ENCODE results near the gene INTS11. TPM values are rescaled to one million over a fixed set of nuclear protein-coding genes. Genes with fewer than 3 reads are reported as not detected.

Gene INTS11
- total RNA-seq, 3 donors from 2014 or later, result 68.6 to 125 (median 119) TPM

DNA sequence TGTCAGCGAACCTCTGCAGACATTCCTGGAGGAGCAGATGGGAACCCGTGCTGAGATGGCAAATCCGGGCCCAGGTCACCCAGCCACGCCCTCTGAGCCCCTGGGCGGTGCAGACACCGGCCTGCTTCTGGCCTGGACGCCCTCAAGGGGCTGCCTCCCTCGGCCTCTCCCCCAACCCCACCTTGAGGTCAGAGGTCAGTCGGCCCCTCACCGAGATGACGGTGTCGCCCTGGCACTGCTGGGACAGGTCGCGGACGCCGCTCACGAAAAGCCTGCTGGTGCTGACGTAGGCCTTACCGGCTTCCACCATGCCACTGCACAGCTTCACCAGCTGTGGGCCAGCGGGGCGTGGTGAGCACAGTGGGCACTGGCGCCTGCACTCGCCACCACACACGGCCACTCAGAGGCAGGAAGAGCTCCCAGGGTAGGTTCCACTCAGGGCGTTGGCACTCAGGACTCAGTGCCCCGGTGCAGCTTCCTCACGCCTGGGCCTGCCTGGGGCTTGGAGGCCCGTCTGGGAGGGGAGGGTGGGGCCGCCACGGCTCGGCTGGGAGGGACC is 21.4 kb downstream of the INTS11 start:
- intact Hi-C loops (cut with DNase I; ENCODE audit: low total_unique reads), result no loop called here
- peak overlapping the region; percentile 85 to 86 for H3K27ac ChIP-seq
- TF ChIP-seq, protein P1, sequence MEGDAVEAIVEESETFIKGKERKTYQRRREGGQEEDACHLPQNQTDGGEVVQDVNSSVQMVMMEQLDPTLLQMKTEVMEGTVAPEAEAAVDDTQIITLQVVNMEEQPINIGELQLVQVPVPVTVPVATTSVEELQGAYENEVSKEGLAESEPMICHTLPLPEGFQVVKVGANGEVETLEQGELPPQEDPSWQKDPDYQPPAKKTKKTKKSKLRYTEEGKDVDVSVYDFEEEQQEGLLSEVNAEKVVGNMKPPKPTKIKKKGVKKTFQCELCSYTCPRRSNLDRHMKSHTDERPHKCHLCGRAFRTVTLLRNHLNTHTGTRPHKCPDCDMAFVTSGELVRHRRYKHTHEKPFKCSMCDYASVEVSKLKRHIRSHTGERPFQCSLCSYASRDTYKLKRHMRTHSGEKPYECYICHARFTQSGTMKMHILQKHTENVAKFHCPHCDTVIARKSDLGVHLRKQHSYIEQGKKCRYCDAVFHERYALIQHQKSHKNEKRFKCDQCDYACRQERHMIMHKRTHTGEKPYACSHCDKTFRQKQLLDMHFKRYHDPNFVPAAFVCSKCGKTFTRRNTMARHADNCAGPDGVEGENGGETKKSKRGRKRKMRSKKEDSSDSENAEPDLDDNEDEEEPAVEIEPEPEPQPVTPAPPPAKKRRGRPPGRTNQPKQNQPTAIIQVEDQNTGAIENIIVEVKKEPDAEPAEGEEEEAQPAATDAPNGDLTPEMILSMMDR (IDR thresholded peaks at IDR 0.05), result no peak
- no peak for DNase-seq (ENCODE audit: low spot score in 2 of 2)
- H3K9me3 ChIP-seq, result no peaks in the 10 kb centered on the region
- H3K4me1 ChIP-seq, result peaks cover 22 to 26% of the 10 kb centered on the region in 2 donors
- H3K27me3 ChIP-seq, result no peaks in the 10 kb centered on the region
- no peak overlapping the region for H3K4me3 ChIP-seq
- H3K36me3 ChIP-seq, result no peaks in the 10 kb centered on the region

DNA sequence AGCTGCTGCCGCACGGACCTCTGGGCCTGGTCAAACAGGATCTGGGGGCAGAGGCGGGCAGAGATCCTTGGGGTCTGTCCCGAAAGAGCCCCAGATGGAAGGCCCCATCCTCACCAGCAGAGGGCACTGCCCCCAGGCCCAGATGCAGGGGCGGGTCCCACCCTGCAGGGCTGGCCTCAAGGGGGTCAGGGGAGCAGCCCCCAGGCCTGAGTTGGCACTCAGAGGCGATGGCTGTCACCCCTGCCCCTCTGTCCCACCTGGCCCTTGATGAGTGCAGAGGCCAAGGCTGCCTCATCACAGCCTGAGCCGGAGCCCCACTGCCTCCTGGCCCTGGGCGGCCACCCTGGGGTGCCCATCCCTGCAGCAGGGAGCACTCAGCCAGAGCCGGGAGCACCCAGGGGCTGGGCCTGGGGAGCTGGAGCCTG is 22.4 kb downstream of the INTS11 start:
- DNase-seq (ENCODE audit: low spot score in 2 of 2), result no peak
- Histone ChIP-seq H3K4me1 (peaks cover 22 to 26% of the 10 kb centered on the region in 2 donors), H3K27ac (no peak overlapping the region), H3K4me3 (no peak overlapping the region), H3K9me3 (no peaks in the 10 kb centered on the region), H3K36me3 (no peaks in the 10 kb centered on the region), H3K27me3 (no peaks in the 10 kb centered on the region)
- TF ChIP-seq POLR2AphosphoS5 (IDR thresholded peaks at IDR 0.05) (no peak), POLR2A (IDR thresholded peaks at IDR 0.05) (no peak)
- TF ChIP-seq, protein P1 (IDR thresholded peaks at IDR 0.05), result no peak
- intact Hi-C loops (cut with DNase I; ENCODE audit: low total_unique reads), result no loop called here

DNA sequence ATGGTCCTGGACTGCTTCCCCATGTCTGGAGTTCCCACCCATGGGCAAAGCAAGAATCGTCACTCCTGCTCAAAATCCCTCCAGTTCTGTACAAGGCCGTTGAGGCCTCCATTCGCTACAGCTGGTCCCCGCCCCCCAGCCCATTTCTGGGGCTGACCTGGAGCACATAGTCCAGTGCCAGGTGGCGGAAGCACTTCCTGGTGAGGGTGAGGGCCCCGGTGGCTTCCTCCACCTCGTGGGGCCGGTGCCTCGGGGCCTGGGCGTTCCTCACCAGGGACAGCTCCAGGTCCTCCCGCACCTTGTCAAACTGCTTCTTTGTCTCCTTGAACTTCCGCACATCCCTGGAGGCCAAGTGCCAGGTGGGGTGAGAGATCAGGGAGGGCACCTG is 24.1 kb downstream of the INTS11 start:
- intact Hi-C loops (cut with DNase I; ENCODE audit: low total_unique reads), result no loop called here
- TF ChIP-seq POLR2A (IDR thresholded peaks at IDR 0.05) (no peak), POLR2AphosphoS5 (IDR thresholded peaks at IDR 0.05) (no peak)
- TF ChIP-seq, protein P1 (IDR thresholded peaks at IDR 0.05), result no peak
- Histone ChIP-seq H3K36me3 (no peaks in the 10 kb centered on the region), H3K9me3 (no peaks in the 10 kb centered on the region), H3K4me3 (no peak overlapping the region), H3K4me1 (peaks cover 5 to 11% of the 10 kb centered on the region in 2 donors), H3K27me3 (no peaks in the 10 kb centered on the region), H3K27ac (no peak overlapping the region)
- no peak for DNase-seq (ENCODE audit: low spot score in 2 of 2)

DNA sequence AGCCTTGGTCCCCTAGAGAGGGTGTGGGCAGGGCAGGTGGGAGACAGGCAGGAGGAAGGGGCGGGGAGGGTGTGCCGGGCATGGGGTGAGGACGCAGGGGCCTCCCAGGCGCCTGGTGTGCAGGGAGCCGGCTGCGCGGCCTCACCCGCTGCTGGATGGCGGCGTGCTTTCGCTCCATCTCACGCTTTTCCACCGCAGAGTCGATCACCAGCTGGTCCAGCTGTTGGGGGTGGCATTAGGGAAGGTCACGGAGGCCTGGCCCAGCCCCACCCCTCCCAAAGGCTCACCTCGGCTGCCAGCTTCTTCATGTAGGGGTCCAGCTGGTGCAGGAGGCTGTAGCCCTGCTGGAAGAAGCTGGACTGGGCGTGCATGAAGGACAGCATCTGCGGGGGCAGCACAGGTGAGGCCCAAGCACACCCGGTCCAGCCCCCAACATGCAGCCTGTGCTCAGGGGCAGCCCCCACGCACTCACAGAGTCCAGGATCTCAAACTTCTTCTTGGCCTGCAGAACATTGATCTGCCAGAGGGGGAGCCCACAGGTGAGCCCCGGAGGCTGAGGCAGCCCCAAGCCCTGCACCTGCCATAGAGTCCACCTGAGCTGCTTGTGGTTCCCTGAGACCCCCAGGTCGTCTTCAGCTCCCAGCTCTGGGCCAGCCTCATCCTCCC is 24.6 kb downstream of the INTS11 start:
- peaks cover 0 to 5% of the 10 kb centered on the region in 2 donors for H3K4me1 ChIP-seq
- intact Hi-C loops (cut with DNase I; ENCODE audit: low total_unique reads), result no loop called here
- no peak overlapping the region for H3K4me3 ChIP-seq
- no peaks in the 10 kb centered on the region for H3K36me3 ChIP-seq
- H3K9me3 ChIP-seq, result no peaks in the 10 kb centered on the region
- no peaks in the 10 kb centered on the region for H3K27me3 ChIP-seq
- no peak for DNase-seq (ENCODE audit: low spot score in 2 of 2)
- H3K27ac ChIP-seq, result no peak overlapping the region
- TF ChIP-seq POLR2AphosphoS5 (IDR thresholded peaks at IDR 0.05), result no peak
- TF ChIP-seq POLR2A (IDR thresholded peaks at IDR 0.05), result no peak
- TF ChIP-seq, protein P1 (IDR thresholded peaks at IDR 0.05), result no peak

DNA sequence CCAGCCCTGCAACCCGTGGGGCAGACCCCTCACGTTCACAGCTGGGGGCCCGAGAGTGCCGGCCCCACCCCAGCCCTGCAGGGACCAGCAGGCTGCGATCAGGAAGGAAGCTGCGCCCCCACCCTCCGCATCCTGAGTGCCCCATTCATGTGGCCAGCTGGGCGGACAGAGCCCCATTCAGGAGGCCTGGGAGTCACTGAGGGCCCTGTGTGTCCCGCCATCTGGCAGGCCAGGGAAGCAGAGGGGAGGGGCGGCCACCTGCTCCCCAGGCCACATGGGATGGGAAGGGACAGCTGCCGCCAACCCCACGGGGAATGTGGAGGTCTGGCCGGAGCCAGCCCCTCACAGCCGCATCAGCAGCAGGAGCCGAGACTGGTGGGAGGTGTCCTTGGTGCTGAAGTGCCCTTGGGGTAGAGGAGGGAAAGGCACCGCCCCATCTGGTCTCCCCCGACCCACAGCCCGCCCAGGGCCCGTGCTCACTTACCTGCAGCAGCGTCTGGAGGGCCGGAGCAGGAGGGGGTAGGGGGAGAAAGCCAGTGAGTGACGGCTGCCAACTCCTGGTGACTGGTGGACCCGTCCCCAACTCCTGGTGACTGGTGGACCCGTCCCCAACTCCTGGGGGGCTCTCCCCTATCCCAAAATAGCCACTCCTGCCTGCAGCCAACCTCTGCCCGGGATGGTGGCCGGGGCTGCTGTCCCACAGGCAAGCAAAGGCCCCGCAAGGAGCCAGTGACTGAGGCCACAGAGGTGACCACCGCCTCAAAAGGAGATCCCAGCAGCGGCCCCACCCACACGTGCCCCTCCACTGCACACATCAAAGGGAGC is 25.4 kb downstream of the INTS11 start:
- H3K27me3 ChIP-seq, result no peaks in the 10 kb centered on the region
- intact Hi-C loops (cut with DNase I; ENCODE audit: low total_unique reads), result no loop called here
- DNase-seq (ENCODE audit: low spot score in 2 of 2), result no peak
- H3K27ac ChIP-seq, result no peak overlapping the region
- no peak for TF ChIP-seq POLR2A (IDR thresholded peaks at IDR 0.05)
- TF ChIP-seq, protein P1 (IDR thresholded peaks at IDR 0.05), result no peak
- no peak for TF ChIP-seq POLR2AphosphoS5 (IDR thresholded peaks at IDR 0.05)
- H3K4me1 ChIP-seq, result no peaks in the 10 kb centered on the region
- no peaks in the 10 kb centered on the region for H3K9me3 ChIP-seq
- H3K36me3 ChIP-seq, result no peaks in the 10 kb centered on the region
- no peak overlapping the region for H3K4me3 ChIP-seq

All from breast epithelium (tissue), 4 donors.